Measurements from ENCODE around the gene CCDC85C.

DNA sequence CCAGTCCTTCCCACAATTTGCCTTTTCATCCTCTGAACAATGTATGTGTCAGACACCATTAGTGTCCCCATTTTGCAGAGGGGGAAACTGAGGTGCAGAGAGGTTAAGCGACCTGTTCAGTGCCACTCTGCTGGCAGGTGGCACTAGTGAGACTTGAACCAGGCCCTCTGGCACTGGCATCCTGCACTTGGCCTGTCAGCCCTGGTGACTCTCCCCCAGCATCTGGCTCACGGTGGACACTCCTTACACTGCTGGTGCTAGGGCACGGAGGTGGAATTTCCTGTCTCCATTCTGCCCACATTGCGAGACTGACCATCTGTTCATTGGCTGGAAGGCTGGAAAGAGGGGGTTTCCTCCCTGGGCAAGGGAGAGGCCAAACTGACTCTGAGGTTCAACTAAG is 74.1 kb downstream of the CCDC85C start:
- TF ChIP-seq, protein P1, sequence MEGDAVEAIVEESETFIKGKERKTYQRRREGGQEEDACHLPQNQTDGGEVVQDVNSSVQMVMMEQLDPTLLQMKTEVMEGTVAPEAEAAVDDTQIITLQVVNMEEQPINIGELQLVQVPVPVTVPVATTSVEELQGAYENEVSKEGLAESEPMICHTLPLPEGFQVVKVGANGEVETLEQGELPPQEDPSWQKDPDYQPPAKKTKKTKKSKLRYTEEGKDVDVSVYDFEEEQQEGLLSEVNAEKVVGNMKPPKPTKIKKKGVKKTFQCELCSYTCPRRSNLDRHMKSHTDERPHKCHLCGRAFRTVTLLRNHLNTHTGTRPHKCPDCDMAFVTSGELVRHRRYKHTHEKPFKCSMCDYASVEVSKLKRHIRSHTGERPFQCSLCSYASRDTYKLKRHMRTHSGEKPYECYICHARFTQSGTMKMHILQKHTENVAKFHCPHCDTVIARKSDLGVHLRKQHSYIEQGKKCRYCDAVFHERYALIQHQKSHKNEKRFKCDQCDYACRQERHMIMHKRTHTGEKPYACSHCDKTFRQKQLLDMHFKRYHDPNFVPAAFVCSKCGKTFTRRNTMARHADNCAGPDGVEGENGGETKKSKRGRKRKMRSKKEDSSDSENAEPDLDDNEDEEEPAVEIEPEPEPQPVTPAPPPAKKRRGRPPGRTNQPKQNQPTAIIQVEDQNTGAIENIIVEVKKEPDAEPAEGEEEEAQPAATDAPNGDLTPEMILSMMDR (IDR thresholded peaks at IDR 0.05) = peak; percentile 26; the same call in 1 of the 2 replicates
- TF ChIP-seq FOSL2 (IDR thresholded peaks at IDR 0.05; ENCODE audit: borderline replicate concordance, low read depth) (no peak), RAD21 (IDR thresholded peaks at IDR 0.05; ENCODE audit: low read length) (peak; percentile 46), EZH2phosphoT487 (IDR thresholded peaks at IDR 0.05; ENCODE audit: borderline replicate concordance, low read depth) (no peak), EP300 (IDR thresholded peaks at IDR 0.05; ENCODE audit: borderline replicate concordance in 1 of 2, low read depth in 1 of 2, low read length in 1 of 2) (no peak), TEAD4 (IDR thresholded peaks at IDR 0.05; ENCODE audit: borderline replicate concordance, insufficient read depth) (no peak), POLR2AphosphoS5 (IDR thresholded peaks at IDR 0.05; ENCODE audit: low read depth, low read length) (no peak)
- TF ChIP-seq, protein P2, sequence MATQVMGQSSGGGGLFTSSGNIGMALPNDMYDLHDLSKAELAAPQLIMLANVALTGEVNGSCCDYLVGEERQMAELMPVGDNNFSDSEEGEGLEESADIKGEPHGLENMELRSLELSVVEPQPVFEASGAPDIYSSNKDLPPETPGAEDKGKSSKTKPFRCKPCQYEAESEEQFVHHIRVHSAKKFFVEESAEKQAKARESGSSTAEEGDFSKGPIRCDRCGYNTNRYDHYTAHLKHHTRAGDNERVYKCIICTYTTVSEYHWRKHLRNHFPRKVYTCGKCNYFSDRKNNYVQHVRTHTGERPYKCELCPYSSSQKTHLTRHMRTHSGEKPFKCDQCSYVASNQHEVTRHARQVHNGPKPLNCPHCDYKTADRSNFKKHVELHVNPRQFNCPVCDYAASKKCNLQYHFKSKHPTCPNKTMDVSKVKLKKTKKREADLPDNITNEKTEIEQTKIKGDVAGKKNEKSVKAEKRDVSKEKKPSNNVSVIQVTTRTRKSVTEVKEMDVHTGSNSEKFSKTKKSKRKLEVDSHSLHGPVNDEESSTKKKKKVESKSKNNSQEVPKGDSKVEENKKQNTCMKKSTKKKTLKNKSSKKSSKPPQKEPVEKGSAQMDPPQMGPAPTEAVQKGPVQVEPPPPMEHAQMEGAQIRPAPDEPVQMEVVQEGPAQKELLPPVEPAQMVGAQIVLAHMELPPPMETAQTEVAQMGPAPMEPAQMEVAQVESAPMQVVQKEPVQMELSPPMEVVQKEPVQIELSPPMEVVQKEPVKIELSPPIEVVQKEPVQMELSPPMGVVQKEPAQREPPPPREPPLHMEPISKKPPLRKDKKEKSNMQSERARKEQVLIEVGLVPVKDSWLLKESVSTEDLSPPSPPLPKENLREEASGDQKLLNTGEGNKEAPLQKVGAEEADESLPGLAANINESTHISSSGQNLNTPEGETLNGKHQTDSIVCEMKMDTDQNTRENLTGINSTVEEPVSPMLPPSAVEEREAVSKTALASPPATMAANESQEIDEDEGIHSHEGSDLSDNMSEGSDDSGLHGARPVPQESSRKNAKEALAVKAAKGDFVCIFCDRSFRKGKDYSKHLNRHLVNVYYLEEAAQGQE (IDR thresholded peaks at IDR 0.05; ENCODE audit: low read depth, low read length) = no peak
- TF ChIP-seq, protein P3, sequence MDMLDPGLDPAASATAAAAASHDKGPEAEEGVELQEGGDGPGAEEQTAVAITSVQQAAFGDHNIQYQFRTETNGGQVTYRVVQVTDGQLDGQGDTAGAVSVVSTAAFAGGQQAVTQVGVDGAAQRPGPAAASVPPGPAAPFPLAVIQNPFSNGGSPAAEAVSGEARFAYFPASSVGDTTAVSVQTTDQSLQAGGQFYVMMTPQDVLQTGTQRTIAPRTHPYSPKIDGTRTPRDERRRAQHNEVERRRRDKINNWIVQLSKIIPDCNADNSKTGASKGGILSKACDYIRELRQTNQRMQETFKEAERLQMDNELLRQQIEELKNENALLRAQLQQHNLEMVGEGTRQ (IDR thresholded peaks at IDR 0.05; ENCODE audit: borderline replicate concordance, low read depth, low read length) = no peak
- TF ChIP-seq, protein P4, sequence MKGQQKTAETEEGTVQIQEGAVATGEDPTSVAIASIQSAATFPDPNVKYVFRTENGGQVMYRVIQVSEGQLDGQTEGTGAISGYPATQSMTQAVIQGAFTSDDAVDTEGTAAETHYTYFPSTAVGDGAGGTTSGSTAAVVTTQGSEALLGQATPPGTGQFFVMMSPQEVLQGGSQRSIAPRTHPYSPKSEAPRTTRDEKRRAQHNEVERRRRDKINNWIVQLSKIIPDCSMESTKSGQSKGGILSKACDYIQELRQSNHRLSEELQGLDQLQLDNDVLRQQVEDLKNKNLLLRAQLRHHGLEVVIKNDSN (IDR thresholded peaks at IDR 0.05; ENCODE audit: borderline replicate concordance, low read depth) = no peak
- TF ChIP-seq, protein P5, sequence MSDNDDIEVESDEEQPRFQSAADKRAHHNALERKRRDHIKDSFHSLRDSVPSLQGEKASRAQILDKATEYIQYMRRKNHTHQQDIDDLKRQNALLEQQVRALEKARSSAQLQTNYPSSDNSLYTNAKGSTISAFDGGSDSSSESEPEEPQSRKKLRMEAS (IDR thresholded peaks at IDR 0.05; ENCODE audit: low read depth) = no peak
- TF ChIP-seq, protein P6, sequence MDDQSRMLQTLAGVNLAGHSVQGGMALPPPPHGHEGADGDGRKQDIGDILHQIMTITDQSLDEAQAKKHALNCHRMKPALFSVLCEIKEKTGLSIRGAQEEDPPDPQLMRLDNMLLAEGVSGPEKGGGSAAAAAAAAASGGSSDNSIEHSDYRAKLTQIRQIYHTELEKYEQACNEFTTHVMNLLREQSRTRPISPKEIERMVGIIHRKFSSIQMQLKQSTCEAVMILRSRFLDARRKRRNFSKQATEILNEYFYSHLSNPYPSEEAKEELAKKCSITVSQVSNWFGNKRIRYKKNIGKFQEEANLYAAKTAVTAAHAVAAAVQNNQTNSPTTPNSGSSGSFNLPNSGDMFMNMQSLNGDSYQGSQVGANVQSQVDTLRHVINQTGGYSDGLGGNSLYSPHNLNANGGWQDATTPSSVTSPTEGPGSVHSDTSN (IDR thresholded peaks at IDR 0.05) = no peak
